Thyroid gland (tissue), 4 donors: Measurements from ENCODE around the gene APOL5.

Experiments used
- CTCF ChIP-seq, 6 experiments: fragments of 200-600 bp in 3 of 6; fragments of 450-650 bp in 3 of 6; sonication (generic) in 3 of 6; IDR thresholded peaks; one replicate each; pipeline ENCODE4 v1.5.1; 2016 to 2019; ENCODE audit warnings: antibody characterized with exemption in 6 of 6, mild to moderate bottlenecking in 2 of 6, inconsistent platforms in 1 of 6, moderate library complexity in 1 of 6
- POLR2A ChIP-seq, 2 donors: fragments of 450-650 bp; IDR thresholded peaks; one replicate each; pipeline ENCODE4 v1.6.1; 2017; ENCODE audit warnings: antibody characterized with exemption in 2 of 2, mild to moderate bottlenecking in 2 of 2, moderate library complexity in 1 of 2

- TF ChIP-seq CTCF (IDR thresholded peaks at IDR 0.05) (peak in 3 of 6 experiments; percentile 16 to 36 (median 30)), POLR2A (IDR thresholded peaks at IDR 0.05) (no peak)
These were observed 21.6 kb downstream of the APOL5 start for GRCh38 chr22:35739076-35739930.
